Uterus (tissue), 2 donors: Measurements from ENCODE around the gene MRPL33.

Experiments used
- CTCF ChIP-seq, 4 experiments: fragments of 200-600 bp in 2 of 4; fragments of 450-650 bp in 2 of 4; sonication (generic) in 2 of 4; IDR thresholded peaks; one replicate each; pipeline ENCODE4 v1.5.1; 2016 to 2019; ENCODE audit warnings: antibody characterized with exemption in 4 of 4, mild to moderate bottlenecking in 2 of 4, moderate library complexity in 1 of 4
- POLR2A ChIP-seq, 2 donors: fragments of 450-650 bp; IDR thresholded peaks; one replicate each; pipeline ENCODE4 v1.6.1; 2016; ENCODE audit warnings: antibody characterized with exemption in 2 of 2, mild to moderate bottlenecking in 1 of 2, moderate library complexity in 1 of 2

- TF ChIP-seq POLR2A (IDR thresholded peaks at IDR 0.05) = no peak
- peak; percentile 81 to 91 (median 85) for TF ChIP-seq CTCF (IDR thresholded peaks at IDR 0.05)
Measured at GRCh38 chr2:27723372-27724144, 48.0 kb upstream of the MRPL33 start.
